Neural progenitor cell (in vitro differentiated cells): ENCODE results near the gene TLX1.

Experiments used
- CTCF ChIP-seq: fragments of 200-600 bp; sonication (generic); IDR thresholded peaks from 2 replicates; pipeline ENCODE4 v1.5.1; 2017; ENCODE audit warnings: antibody characterized with exemption, mild to moderate bottlenecking
- EZH2 ChIP-seq: fragments of 200-600 bp; sonication (generic); IDR thresholded peaks from 2 replicates; pipeline ENCODE4 v1.6.1; 2017; ENCODE audit warnings: antibody characterized with exemption, mild to moderate bottlenecking, moderate library complexity
- EZH2phosphoT487 ChIP-seq: fragments of 200-600 bp; sonication (generic); IDR thresholded peaks from 2 replicates; pipeline ENCODE4 v1.6.1; 2017; ENCODE audit warnings: antibody characterized with exemption

GRCh38 chr10:101123085-101123814 is 7.8 kb upstream of the TLX1 start:
- TF ChIP-seq CTCF (no peak), EZH2 (peak; percentile 98), EZH2phosphoT487 (peak; percentile 88)
